Superior temporal gyrus (tissue), 1 donor: Measurements from ENCODE around the gene MELK.
"Not testable (repeated sequence)": the region's sequence is repeated elsewhere in the genome, so short reads cannot be mapped to it uniquely, and the experiment has no call there.

Source experiments
- DNase-seq: peaks from one replicate; pipeline ENCODE4 v3.0.0-alpha.2; 2016; ENCODE audit errors: extremely low spot score

The MELK gene

DNA sequence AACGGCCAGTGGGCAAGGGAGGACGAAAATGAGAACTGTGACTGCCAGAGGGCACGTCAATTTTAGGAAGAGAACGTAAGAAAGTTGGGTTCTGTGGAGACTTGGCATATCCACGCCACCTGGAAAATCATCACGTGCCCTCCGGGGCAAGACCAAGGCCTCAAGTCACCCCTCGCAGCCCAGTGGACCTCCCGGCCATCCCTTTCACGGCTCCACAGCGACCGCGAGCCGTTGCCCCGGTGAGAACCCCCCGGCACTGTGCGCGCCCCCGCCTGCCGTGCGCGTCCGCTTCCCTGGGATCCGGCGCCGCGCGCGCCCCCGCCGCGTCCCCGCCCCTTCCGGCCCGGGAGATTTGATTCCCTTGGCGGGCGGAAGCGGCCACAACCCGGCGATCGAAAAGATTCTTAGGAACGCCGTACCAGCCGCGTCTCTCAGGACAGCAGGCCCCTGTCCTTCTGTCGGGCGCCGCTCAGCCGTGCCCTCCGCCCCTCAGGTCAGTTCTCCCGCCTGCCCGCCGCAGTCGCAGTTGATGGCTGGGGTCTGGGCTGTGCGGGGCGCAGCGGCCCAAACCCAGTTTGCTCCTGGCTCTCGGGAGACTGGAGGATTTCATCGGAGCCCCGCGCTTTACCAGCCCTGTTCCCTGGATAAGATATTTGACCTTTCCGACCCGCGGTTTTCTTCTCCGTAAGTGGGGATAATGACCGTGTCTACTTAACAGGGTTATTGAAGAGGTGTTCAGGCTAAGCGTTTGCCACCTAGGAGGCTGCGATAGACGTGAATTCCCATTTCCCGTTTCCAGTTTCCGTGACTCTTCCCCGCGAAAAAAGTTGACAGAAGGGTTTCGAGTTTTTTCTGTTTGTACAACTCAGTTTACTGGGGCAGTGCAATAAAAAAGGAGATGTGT lies at the start of gene MELK:
Gene MELK, plus strand, starts transcription at position 381 of the 904 bp plus-strand sequence. CDS start 8,787 bp downstream, outside the sequence.
- DNase-seq = peak; percentile 69

DNA sequence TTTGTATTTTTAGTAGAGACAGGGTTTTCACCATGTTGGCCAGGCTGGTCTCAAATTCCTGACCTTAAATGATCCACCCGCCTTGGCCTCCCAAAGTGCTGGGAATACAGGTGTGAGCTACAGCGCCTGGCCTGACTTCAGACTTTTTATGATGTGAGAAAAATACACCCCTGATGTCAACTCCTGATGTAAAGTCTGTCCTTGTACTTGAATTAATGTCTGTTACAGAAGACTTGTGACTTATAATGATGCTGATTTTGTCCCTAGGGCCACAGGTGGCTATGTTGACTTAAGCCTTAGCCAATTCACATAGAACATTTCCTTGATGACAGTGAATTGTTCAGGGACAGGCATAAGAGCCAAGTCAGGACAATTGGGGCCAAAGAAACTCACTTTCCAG lies 42.5 kb upstream of the MELK start:
- no peak for DNase-seq

DNA sequence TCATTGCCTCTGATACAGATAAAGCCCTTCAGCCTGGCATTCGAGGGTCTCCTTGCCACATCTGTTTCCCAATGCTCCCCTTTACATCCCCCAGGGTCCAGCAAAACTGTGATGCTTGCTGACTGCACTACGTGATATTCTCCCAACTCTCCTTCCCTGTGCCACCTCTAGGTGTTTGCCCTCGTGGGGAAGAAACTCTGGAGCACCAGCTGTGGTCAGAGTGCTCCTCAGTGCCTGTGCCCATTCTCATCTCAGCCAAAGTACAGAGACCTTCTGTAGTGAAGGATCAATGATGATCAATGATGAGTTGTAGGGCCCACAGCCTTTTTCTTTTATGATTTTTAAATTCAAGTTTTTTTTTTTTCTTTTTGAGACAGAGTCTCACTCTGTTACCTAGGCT lies 40.3 kb upstream of the MELK start:
- DNase-seq = no peak

DNA sequence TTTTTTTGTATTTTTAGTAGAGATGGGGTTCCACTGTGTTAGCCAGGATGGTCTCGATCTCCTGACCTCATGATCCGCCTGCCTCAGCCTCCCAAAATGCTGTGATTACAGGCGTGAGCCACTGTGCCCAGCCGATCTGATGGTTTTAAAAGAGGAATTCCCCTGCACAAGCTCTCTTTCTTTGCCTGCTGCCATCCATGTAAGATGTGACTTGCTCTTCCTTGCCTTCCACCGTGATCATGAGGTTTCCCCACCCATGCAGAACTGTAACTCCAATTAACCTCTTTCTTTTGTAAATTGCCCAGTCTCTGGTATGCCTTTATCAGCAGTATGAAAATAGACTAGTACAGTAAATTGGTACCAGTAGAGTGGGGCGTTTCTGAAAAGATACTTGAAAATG lies 39.0 kb upstream of the MELK start:
- not testable (repeated sequence) for DNase-seq

DNA sequence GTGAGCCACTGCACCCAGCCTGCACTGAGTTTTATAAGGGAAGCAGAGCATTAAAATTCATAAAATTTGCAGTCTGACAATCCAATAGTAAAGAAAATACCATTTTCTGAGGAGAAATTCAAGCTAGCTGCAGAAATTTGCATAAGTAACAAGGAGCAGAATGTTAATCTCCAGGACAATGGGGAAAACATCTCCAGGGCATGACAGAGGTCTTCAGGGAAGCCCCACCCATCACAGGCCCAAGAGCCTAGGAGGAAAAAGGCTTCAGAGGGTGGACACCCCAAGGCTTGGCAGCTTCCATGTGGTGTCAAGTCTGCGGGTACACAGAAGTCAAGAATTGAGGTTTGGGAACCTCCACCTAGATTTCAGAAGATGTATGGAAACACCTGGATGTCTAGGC lies 37.6 kb upstream of the MELK start:
- DNase-seq = no peak

DNA sequence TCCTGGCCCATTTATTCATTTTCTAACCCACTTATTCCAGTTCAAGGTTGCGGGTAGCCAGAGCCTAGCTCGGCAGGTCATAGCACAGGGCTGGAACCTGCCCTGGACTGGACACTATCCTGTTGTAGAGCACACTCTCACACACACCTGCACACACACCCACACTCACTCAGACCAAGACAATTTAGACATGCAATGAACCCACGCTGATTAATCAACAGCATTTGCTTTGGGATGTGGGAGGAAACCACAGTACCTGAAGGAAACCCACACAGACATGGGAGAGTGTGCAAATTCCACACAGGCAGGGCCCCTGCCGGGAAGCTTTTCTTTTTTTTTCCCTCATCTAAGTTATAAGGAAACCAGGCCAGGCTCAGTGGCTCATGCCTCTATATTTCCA lies 34.8 kb upstream of the MELK start:
- no peak for DNase-seq

DNA sequence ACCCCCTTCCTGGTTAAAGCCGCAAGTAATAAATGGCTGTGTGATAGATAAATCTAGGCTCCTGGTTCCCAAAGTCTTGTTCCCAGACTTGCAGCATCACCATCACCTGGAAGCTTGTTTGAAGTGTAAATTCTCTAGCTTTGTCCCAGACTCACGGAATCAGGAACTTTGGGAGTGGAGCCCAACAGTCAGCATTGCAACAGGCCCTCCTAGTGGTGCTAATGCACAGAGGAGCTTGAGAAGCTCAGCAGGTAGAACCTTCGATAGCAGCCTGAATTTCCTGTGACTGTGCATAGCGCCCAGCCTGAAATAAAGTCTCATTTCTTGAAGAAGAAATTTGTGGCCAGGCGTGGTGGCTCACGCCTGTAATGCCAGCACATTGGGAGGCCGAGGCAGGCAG lies 30.3 kb upstream of the MELK start:
- DNase-seq = no peak

DNA sequence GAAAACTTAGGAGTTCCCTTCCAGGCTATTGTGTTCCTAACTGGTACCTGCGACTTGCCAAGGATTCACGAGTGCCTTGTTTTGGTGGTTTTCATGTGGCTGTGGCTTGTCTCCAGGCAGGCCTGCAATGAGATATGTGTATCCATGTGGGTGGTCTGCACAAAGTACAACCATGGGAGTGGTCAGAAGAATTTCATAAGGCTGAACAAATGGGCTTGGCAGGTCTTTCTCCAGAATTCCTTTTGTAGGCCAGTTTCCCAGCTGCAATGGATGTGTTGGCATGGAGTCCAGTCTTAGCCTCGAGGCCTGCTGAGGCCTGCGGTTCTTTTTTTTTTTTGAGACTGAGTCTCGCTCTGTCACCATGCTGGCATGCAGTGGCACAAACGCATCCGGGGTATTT lies 28.8 kb upstream of the MELK start:
- no peak for DNase-seq

DNA sequence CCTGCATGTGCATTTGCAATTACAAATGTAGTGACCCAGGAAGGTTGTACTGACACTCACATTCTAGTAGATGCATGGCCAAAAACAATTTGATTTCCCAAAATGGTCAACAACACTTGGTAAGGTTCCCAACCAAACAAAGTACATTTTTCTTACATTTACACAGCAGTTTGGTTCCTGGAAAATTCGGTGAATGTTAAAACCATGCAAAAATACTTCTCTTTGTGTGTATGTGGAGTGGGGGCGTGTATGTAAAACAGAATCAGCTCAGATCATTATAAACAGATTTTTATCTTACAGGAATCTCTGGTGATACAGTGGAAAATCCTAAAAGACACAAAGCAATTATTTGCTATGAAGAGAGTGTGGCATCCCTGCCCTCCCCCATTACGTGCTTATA lies 25.1 kb upstream of the MELK start:
- DNase-seq = no peak

DNA sequence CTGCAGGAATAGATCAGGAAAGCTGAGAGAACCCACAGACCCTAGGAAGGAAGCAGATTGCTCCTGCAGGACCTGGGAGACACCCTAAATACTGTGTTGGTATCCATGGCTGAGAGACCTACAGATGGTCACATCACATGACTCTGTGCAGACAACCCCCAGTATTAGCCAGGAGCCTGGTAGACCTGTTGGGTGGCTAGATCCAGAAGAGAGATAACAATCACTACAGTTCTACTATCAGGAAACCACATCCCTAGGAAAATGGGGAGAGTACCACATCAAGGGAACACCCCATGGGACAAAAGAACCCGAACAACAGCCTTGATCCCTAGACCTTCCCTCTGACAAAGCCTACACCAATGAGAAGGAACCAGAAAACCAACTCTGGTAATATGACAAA lies 24.2 kb upstream of the MELK start:
- no peak for DNase-seq

DNA sequence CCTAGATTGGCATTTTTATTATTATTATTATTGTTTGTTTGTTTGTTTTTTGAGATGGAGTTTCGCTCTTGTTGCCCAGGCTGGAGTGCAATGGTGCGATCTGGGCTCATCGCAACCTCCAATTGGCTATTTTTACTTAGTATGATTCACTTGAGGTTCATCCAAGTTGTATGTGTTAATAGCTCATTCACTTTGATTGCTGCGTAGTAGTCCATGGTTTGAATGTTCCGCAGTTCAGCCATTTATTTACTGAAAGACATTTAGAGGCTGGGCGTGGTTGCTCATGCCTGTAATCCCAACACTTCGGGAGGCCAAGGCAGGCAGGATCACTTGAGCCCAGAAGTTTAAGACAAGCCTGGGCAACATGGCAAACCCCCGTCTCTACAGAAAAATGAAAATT lies 22.6 kb upstream of the MELK start:
- no peak for DNase-seq

DNA sequence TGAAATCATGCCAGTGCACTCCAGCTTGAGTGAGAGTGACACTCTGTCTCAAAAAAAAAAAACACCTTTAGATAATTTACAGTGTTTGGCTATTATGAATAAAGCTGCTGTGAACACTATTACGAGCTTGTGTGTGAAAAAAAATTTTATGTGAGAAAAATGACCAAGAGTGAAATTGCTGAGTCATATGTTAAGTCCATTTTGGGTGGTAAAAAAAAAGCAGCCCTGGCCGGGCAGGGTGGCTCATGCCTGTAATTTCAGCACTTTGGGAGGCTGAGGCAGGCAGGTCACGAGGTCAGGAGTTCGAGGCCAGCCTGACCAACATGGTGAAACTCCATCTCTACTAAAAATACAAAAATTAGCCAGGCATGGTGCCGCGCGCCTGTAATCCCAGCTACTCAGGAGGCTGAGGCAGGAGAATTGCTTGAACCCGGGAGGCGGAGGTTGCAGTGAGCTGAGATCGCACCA lies 22.0 kb upstream of the MELK start:
- not testable (repeated sequence) for DNase-seq

DNA sequence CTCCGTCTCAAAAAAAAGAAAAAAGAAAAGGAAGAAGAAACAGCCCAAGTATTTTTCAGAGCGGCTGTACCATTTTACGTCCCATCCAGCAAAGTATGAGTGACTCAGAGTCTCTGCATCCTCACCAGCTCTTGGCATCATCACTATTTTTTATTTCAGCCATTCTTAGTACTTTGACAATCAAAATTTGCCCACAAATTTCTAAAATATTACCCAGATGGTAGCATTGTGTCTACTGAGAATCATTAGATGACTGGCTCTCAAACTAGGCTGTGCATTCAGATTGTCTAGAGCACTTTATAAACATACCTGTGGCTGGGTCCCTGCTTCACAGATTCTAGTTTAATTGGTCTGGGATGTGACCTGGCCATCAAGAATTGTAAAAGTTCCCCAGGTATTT lies 21.6 kb upstream of the MELK start:
- DNase-seq = no peak

DNA sequence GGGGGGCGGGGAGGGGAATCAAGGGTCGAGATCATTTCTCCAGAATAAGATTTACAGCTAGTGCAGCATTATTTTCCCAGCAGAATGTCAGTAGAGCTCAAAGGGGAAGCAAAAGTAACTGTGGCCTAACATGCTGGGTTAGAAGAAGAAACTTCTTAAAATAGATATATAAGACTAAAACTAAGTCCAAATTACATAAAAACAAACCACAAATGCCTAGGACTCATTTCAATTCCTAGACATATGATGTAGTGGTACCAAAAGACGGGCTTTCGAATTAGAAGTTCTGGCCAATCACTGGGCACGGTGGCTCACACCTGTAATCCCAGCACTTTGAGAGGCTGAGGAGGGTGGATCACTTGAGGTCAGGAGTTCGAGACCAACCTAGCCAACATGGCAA lies 20.8 kb upstream of the MELK start:
- DNase-seq = no peak

DNA sequence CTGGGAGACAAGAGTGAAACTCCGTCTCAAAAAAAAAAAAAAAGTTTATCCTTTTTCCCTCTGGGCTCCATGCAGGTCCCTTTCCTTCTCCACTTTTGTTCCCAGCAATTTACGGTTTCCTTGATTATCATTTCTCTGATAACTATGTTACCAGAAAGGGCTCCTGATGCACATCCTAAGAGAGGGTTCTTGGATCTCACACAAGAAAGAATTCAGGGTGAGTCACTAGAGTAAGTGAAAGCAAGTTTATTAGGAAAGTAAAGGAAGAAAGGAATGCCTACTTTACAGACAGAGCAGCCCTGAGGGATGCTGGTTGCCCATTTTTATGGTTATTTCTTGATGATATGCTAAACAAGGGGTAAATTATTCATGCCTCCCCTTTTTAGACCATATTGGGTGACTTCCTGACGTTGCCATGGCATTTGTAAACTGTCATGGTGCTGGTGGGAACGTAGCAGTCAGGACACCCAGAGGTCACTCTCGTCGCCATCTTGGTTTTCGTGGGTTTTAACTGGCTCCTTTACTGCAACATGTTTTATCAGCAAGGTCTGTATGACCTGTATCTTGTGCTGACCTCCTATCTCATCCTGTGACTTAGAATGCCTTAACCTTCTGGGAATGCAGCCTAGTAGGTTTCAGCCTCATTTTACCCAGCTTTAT lies 13.5 kb upstream of the MELK start:
- no peak for DNase-seq

DNA sequence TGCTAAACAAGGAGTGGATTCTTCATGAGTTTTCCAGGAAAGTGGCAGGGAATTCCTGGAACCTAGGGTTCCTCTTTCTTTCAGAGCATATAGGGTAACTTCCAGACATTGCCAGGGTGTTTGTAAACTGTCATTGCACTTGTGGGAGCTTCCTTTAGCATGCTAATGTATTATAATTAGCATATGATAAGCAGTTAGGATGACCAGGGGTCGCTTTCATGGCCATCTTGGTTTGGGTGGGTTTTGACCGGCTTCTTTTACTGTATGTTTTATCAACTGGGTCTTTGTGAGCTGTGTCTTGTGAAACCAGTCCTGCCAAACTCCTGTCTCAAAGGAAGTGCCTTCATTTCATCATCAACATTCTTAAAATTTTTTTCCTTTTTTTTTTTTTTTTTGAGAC lies 11.9 kb upstream of the MELK start:
- DNase-seq = no peak

DNA sequence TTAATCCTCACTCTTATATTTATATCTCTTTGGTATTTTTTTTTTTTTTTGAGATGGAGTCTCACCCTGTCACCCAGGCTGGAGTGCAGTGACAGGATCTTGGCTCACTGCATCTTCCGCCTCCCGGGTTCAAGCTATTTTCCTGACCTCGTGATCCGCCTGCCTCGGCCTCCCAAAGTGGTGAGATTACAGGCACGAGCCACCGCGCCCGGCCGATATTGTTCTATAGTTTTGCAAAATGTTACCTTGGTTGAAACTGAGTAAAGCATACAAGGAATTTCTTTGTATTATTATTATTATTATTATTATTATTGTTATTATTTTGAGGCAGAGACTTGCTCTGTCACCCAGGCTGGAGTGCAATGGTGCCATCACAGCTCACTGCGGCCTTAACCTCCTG lies 9.9 kb upstream of the MELK start:
- not testable (repeated sequence) for DNase-seq

DNA sequence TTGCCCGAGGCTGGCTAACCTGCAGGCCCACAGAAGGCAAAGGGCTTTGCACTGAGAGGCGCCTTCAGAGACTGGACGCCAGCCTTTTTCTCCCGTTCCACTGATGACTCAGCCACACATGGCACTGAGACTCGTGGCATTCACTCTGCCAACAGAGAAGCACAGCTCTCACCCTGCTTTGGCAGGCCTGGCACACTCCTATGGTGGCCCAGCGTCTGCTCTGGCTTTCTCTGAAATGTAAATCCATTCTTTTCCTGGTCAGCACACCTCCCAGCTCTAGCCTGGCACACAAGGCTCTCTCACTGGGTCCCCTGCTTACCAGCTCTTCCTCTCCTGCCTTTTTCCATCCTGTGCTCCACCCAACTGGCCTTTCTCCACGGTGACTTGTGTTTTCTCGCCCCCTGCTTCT lies 5.9 kb upstream of the MELK start:
- DNase-seq = peak; percentile 90

DNA sequence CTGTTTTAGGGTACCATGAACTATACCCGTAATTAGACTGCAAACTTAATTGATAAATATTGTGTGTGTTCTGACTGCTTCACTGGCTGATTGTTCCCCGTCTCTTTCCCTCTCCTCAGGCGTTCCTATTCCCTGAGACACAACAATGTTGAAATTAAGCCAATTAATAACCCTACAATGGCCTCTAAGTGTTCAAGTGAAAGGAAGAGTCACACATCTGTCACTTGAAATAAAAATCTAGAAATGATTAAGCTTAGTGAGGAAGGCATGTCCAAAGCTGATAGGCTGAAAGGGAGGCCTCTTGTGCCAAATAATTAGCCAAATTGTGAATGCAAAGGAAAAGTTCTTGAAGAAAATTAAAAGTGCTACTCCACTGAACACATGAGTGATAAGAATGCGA lies 4.0 kb upstream of the MELK start:
- not testable (repeated sequence) for DNase-seq

DNA sequence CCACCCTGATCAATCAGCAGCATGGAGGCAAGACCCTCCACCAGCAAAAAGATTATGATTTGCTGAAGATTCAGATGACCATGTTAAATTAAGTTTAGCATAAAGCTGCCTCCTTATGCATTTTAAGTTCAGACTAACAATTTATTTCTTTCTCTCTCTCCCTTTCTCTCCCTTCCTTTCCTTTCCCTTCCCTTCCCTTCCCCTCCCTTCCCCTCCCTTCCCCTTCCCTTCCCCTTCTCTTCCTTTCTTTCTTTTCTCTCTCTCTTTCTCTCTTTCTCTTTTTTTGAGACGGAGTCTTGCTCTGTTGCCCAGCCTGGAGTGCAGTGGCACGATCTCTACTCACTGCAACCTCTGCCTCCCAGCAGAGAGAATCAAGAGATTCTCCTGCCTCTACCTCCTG lies 1.4 kb upstream of the MELK start:
- no peak for DNase-seq

DNA sequence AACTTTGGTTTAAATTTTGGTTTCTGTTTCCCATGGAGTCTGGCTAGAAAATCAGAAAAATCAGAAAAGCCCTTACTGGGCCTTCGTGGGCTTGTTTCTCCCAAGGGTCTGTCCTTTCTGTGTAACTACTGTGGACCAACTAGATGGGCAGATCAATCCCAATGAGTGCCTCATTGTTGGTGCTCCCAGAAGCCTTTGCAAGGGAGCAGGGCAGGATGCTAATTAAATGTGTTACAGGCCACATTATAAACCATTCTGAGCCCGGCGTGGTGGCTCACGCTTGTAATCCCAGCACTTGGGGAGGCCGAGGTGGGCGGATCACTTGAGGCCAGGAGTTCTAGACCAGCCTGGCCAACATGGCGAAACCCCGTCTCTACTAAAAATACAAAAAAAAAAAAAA lies 1.4 kb downstream of the MELK start:
- not testable (repeated sequence) for DNase-seq

DNA sequence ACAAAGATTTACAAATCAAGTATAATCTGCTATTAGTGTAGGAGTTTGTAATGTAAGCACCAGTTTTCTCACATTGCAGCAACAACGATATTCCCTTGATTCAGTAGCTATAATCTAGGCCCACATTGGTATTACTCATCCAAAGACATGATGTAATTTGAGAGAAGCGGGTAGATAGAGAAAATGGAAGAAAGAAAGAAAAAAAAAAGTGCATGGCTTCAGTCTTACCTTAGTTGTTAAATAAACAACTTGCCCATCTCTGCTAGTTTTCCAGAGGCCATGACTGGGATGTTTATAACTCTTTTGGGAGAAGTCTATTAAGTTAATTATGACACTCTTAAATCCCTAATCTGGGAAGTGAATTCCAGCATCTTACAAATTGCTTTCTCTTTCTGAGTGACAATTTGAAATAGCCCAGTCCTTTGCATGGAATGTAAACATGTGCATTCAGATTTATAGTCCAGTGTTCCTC lies 2.8 kb downstream of the MELK start:
- DNase-seq = no peak

DNA sequence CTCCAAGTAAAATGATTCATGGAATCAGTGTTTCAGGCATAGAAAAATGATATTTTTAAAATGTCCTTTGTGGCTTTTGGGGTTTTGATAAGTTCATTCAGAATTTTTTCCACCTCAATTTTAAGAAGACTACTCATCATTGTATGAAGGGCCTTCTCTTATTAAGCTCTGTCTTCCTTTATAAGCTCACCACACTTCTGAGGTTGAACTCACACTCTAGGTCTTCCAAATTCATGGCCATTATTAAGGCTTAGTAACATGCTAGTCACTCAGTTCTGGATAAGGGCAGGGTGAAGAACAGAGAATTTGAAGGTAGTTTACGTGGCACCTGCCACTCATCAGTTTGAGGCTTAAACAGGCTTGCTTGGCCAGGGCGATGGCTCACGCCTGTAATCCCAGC lies 4.2 kb downstream of the MELK start:
- DNase-seq = no peak
